GM12878 (cell line): ENCODE measurements around the gene USP46. TPM values are rescaled to one million over a fixed set of nuclear protein-coding genes. Genes with fewer than 3 reads are reported as not detected.

Source experiments
- ATF2 ChIP-seq: IDR thresholded peaks from 2 replicates; pipeline ENCODE4 v1.6.1; 2012; ENCODE audit warnings: low read length, inconsistent platforms
- E4F1 ChIP-seq: fragments of 450-650 bp; IDR thresholded peaks from 2 replicates; pipeline ENCODE4 v1.6.1; 2018; ENCODE audit warnings: borderline replicate concordance, mild to moderate bottlenecking; ENCODE audit not compliant: partially characterized antibody
- GATAD2B ChIP-seq: fragments of 450-650 bp; conservative IDR thresholded peaks from 2 replicates; pipeline ENCODE4 v1.6.1; 2017; ENCODE audit warnings: low read depth, mild to moderate bottlenecking, moderate library complexity
- IKZF2 ChIP-seq, 2 experiments: fragments of 450-650 bp; IDR thresholded peaks; 2 replicates each; pipeline ENCODE4 v1.6.1; 2017; ENCODE audit warnings: mild to moderate bottlenecking in 2 of 2, moderate library complexity in 2 of 2
- RELB ChIP-seq: fragments of 450-650 bp; IDR thresholded peaks from 2 replicates; pipeline ENCODE4 v1.6.1; 2017; ENCODE audit warnings: low read depth, mild to moderate bottlenecking, moderate library complexity
- SMAD1 ChIP-seq: fragments of 450-650 bp; IDR thresholded peaks from 2 replicates; pipeline ENCODE4 v1.6.1; 2018; ENCODE audit warnings: mild to moderate bottlenecking, low read depth; ENCODE audit not compliant: partially characterized antibody
- polyA plus RNA-seq, 11 experiments: library from polyadenylated mRNA; depleted of rRNA in 4 of 11; unstranded in 6 of 11; stranded (reverse) in 5 of 11; fragments of >200 nt; fragmentation: Nextera tagmentation in 4 of 11; fragmentation: Illumina TruSeq in 1 of 11; extraction: Ambion mirVana in 4 of 11; extraction: Trizol in 1 of 11; gene quantifications; 1 replicate in 1 of 11; 2 replicates in 10 of 11; pipeline versions ENCODE4 v1.2.1 to v1.2.3, GENCODE V29; 2011 to 2016; ENCODE audit warnings: inconsistent platforms in 2 of 11, missing spikeins in 2 of 11, low read depth in 1 of 11
- total RNA-seq, 4 experiments: library from RNA; depleted of rRNA in 3 of 4; stranded (reverse); fragments of >200 nt in 3 of 4; fragmentation: Illumina TruSeq in 1 of 4; extraction: Trizol in 1 of 4; gene quantifications; 2 replicates each; pipeline versions ENCODE4 v1.2.1 to v1.2.3, GENCODE V29; 2013 to 2021
- TF ChIP-seq, protein P1 (sequence below): fragments of 450-650 bp; IDR thresholded peaks from 2 replicates; pipeline ENCODE4 v1.6.1; 2017; ENCODE audit warnings: mild to moderate bottlenecking, low read depth, inconsistent platforms; ENCODE audit not compliant: poor library complexity, severe bottlenecking
- TF ChIP-seq, protein P2 (sequence below): IDR thresholded peaks from 2 replicates; pipeline ENCODE4 v1.6.1; 2012; ENCODE audit warnings: improper control_type of control experiment, low read depth, low read length; ENCODE audit not compliant: insufficient replicate concordance
- TF ChIP-seq, protein P3 (sequence below): IDR thresholded peaks from 2 replicates; pipeline ENCODE4 v1.6.1; 2012; ENCODE audit warnings: low read depth, low read length, improper control_type of control experiment
- TF ChIP-seq, protein P4 (sequence below): IDR thresholded peaks from 2 replicates; pipeline ENCODE4 v1.6.1; 2012; ENCODE audit warnings: mild to moderate bottlenecking, low read depth, low read length

The USP46 gene
- total and polyA plus RNA-seq, 10 of the 15 experiments (the other 5 are each of a cell fraction or from before 2014, with no cell fraction given), result 5.3 to 20.1 (median 12.0) TPM

DNA sequence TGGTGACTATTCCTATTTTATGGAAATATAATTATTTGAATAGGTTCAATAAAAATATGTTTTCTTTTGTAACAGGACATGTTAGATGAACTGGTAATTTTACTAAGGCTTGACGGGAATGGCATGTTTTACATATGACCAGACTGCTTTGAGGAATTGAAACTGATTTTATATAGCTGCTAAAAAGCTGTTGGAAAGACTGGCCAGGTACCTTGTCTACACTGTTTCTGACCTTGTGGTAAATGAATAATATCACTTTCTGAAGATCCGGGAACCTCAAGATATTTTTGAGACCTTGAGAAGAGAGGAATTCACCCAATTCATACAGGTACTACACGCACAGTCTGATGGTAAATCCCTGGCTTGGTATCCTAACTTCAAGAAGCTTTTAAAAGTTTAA lies 42.1 kb upstream of the USP46 start (continued):
- TF ChIP-seq RELB (peak; percentile 72), SMAD1 (no peak), IKZF2 (IDR thresholded peaks at IDR 0.05) (peak; percentile 75 to 85), E4F1 (no peak), GATAD2B (no peak), ATF2 (peak; percentile 71; the same call in 1 of the 2 replicates)
- TF ChIP-seq, protein P1, sequence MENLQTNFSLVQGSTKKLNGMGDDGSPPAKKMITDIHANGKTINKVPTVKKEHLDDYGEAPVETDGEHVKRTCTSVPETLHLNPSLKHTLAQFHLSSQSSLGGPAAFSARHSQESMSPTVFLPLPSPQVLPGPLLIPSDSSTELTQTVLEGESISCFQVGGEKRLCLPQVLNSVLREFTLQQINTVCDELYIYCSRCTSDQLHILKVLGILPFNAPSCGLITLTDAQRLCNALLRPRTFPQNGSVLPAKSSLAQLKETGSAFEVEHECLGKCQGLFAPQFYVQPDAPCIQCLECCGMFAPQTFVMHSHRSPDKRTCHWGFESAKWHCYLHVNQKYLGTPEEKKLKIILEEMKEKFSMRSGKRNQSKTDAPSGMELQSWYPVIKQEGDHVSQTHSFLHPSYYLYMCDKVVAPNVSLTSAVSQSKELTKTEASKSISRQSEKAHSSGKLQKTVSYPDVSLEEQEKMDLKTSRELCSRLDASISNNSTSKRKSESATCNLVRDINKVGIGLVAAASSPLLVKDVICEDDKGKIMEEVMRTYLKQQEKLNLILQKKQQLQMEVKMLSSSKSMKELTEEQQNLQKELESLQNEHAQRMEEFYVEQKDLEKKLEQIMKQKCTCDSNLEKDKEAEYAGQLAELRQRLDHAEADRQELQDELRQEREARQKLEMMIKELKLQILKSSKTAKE, result peak; percentile 79
- TF ChIP-seq, protein P2, sequence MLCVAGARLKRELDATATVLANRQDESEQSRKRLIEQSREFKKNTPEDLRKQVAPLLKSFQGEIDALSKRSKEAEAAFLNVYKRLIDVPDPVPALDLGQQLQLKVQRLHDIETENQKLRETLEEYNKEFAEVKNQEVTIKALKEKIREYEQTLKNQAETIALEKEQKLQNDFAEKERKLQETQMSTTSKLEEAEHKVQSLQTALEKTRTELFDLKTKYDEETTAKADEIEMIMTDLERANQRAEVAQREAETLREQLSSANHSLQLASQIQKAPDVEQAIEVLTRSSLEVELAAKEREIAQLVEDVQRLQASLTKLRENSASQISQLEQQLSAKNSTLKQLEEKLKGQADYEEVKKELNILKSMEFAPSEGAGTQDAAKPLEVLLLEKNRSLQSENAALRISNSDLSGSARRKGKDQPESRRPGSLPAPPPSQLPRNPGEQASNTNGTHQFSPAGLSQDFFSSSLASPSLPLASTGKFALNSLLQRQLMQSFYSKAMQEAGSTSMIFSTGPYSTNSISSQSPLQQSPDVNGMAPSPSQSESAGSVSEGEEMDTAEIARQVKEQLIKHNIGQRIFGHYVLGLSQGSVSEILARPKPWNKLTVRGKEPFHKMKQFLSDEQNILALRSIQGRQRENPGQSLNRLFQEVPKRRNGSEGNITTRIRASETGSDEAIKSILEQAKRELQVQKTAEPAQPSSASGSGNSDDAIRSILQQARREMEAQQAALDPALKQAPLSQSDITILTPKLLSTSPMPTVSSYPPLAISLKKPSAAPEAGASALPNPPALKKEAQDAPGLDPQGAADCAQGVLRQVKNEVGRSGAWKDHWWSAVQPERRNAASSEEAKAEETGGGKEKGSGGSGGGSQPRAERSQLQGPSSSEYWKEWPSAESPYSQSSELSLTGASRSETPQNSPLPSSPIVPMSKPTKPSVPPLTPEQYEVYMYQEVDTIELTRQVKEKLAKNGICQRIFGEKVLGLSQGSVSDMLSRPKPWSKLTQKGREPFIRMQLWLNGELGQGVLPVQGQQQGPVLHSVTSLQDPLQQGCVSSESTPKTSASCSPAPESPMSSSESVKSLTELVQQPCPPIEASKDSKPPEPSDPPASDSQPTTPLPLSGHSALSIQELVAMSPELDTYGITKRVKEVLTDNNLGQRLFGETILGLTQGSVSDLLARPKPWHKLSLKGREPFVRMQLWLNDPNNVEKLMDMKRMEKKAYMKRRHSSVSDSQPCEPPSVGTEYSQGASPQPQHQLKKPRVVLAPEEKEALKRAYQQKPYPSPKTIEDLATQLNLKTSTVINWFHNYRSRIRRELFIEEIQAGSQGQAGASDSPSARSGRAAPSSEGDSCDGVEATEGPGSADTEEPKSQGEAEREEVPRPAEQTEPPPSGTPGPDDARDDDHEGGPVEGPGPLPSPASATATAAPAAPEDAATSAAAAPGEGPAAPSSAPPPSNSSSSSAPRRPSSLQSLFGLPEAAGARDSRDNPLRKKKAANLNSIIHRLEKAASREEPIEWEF, result no peak
- TF ChIP-seq, protein P3, sequence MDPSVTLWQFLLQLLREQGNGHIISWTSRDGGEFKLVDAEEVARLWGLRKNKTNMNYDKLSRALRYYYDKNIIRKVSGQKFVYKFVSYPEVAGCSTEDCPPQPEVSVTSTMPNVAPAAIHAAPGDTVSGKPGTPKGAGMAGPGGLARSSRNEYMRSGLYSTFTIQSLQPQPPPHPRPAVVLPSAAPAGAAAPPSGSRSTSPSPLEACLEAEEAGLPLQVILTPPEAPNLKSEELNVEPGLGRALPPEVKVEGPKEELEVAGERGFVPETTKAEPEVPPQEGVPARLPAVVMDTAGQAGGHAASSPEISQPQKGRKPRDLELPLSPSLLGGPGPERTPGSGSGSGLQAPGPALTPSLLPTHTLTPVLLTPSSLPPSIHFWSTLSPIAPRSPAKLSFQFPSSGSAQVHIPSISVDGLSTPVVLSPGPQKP, result no peak
- TF ChIP-seq, protein P4, sequence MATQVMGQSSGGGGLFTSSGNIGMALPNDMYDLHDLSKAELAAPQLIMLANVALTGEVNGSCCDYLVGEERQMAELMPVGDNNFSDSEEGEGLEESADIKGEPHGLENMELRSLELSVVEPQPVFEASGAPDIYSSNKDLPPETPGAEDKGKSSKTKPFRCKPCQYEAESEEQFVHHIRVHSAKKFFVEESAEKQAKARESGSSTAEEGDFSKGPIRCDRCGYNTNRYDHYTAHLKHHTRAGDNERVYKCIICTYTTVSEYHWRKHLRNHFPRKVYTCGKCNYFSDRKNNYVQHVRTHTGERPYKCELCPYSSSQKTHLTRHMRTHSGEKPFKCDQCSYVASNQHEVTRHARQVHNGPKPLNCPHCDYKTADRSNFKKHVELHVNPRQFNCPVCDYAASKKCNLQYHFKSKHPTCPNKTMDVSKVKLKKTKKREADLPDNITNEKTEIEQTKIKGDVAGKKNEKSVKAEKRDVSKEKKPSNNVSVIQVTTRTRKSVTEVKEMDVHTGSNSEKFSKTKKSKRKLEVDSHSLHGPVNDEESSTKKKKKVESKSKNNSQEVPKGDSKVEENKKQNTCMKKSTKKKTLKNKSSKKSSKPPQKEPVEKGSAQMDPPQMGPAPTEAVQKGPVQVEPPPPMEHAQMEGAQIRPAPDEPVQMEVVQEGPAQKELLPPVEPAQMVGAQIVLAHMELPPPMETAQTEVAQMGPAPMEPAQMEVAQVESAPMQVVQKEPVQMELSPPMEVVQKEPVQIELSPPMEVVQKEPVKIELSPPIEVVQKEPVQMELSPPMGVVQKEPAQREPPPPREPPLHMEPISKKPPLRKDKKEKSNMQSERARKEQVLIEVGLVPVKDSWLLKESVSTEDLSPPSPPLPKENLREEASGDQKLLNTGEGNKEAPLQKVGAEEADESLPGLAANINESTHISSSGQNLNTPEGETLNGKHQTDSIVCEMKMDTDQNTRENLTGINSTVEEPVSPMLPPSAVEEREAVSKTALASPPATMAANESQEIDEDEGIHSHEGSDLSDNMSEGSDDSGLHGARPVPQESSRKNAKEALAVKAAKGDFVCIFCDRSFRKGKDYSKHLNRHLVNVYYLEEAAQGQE, result no peak
